T47D (cell line): ENCODE results near the gene RAB8A.
"Not testable (repeated sequence)": the region's sequence is repeated elsewhere in the genome, so short reads cannot be mapped to it uniquely, and the experiment has no call there.

Experiments used
- DNase-seq, 2 experiments: peaks; one replicate each; pipeline versions ENCODE4 v3.0.0 to v3.0.0-alpha.2; 2011 to 2012; ENCODE audit warnings: low read depth in 1 of 2, low spot score in 1 of 2
- JUND ChIP-seq: IDR thresholded peaks from 2 replicates; pipeline ENCODE4 v1.6.1; 2012; ENCODE audit warnings: low read depth
- in situ Hi-C: cut with HindIII; loops from 2 replicates; pipeline ENCODE4 v1.10.0; 2016; ENCODE audit warnings: low sequenced_read_pairs, low pct_unique_long_range_greater_than_20kb

RAB8A gene

GRCh38 chr19:16104722-16105121 lies 7.0 kb upstream of the RAB8A start:
- in situ Hi-C loops: no loop called here
- no peak for TF ChIP-seq JUND
- no peak for DNase-seq

GRCh38 chr19:16106121-16106520 lies 5.6 kb upstream of the RAB8A start:
- no peak for TF ChIP-seq JUND
- DNase-seq: no peak
- in situ Hi-C loops: no loop called here

GRCh38 chr19:16111909-16112752 lies 442 bp downstream of the RAB8A start:
- DNase-seq: no peak
- no peak for TF ChIP-seq JUND
- in situ Hi-C loops: no loop called here

- in situ Hi-C loops: no loop called here
- DNase-seq: no peak
- TF ChIP-seq JUND: no peak
These were observed 1.1 kb downstream of the RAB8A start for GRCh38 chr19:16112778-16113177.

DNA sequence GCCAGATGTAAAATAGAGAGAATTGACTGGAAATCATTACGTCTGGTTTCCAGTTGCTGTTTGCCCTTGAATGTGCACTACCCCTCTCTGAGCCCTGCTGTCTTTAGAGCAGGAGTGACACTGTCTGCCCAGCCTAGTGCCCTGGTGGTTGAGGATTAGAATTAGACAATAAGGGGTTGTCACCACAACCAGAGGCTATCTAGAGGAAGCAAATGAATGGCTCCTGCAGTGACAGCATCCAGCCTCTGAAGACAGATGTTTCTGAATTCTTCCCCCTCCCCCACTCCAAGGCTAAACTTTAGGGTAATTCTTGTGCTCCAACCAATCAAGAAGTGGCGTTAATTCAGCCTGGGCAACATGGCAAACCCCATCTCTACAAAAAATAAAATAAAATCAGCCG lies 2.0 kb downstream of the RAB8A start:
- in situ Hi-C loops: no loop called here
- no peak for DNase-seq
- no peak for TF ChIP-seq JUND

DNA sequence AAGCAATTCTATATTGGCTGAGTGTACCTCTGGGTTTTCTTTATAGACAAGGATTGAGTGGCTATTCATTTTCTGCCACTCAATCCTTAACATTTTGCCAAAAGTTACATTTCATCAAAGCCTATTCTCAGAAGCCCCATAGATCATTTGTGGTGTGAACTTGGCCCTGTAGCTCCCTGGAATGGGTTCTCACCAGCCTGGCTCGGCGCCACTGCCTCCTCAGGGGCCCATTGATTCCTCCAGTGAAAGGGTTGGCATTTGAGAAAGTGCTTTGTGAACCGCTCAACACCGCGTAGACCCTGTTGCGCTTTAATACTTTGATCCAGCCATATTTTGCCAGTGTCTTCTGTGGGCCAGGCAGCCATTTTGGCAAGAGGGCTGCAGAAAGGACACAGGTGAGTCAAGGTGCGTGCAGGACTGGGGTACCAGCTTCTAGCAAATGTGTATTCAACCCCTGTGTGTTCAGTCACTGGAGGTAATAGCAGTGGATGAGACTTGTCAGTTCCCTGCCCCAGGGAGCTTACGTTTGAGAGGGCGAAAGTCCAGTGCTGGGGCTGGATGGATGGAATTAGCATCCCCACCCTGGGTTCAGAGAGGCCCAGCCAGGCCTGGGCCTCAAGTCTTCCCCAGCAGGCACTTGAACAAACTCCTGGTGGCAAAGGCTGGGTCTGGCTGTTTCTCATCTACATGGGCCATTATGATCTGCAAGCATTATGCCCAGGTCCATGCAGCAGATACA lies 3.8 kb downstream of the RAB8A start:
- TF ChIP-seq JUND: no peak
- in situ Hi-C loops: no loop called here
- DNase-seq: no peak

DNA sequence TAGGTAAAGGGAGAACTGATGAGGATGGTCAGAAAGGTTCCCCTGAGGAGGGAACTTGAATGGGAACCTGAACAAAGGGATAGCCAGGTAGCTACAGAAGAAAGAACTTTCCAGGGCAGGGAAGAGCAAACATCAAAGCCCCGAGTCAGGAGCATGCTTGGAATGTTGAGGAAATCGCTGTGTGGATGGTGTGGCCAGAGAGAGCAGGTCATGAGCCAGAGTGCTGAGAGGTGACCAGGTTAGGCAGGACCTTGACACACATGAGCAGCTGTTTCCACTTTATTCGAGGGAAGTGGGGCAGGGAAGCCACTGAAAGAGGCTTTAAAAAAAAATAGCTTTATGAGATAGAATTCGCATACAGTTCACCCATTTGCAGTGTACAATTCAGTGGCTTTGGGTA lies 4.4 kb downstream of the RAB8A start:
- in situ Hi-C loops: no loop called here
- TF ChIP-seq JUND: no peak
- no peak for DNase-seq

DNA sequence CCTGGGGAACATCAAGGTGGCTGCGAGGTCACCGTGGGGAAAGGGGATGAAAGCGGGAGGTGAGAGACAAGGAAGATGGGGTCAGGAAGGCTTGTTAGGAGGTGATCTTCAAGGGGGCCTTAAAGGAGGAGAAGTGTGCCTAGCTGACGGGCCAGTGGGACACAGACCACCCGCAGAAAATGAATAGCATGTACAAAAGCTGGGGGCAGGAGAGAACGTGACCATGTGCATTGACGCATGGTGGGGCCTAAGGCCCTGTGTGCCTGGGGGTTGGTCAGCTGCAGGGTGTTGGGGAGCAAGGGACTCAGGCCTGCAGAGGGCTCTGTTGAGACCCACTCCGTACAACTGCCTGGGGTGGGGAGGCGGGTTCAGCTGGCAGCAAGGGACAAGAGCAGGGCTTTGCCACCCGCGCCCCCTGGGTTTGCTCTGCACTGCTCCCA lies 5.9 kb downstream of the RAB8A start:
- in situ Hi-C loops: no loop called here

DNA sequence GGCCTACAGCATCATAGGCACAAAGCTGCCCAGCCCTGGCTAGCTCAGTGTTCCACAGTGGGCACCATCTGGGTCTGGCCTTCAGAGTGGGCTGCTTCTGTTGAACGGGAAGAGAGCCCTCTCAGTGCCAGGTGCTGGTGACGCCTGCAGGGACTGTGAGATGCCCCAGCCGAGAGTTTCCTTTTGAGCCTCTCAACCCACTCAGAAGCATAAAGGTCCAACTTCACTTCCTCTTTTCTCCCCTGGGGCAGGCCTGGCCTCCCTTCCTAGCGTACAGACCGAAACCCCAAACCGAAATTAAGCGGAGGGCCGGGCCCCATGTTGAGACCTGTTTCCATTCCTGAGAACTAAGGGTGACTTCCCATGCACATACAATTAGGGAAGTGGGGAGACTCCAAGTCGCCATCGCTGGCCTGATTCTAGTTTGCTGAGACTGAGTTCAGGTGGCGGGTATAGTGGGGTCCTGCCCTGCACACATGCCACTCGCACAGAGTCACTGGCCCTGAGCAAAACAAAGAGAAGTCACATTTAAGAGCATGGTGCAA lies 6.9 kb downstream of the RAB8A start:
- no peak for DNase-seq
- TF ChIP-seq JUND: no peak

More for the DNA sequence above, 5.9 kb downstream of the RAB8A start:
- no peak for TF ChIP-seq JUND
- no peak for DNase-seq

DNA sequence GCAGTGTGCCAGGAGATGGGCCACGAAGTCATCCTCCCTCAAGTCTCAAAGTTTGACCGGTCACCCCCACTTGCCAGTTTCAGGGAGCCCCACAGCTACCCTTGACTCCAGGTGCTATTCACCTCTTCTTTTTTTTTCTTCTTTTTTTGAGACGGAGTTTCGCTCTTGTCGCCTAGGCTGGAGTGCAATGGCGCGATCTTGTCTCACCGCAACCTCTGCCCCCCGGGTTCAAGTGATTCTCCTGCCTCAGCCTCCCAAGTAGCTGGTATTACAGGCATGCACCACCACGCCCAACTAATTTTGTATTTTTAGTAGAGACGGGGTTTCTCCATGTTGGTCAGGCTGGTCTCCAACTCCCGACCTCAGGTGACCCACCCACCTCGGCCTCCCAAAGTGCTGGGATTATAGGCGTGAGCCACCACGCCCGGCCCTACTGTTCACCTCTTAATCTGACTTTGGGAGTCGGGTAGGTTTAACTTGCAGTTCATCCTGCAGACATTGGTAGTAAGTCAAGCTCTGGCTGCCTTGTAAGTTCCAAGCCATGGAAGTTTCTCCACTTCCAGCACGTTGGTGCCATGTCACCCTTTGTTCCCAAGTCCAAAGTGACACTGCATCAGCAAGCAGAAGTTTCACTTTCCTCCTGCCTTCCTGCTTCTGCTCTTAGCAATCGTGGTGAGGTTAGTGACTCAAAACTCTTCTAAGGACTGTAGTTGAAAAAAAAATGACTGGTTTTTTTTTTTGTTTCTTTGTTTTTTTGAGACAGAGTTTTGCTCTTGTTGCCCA lies 7.6 kb downstream of the RAB8A start:
- in situ Hi-C loops: not testable (repeated sequence)

More for the DNA sequence above, 6.9 kb downstream of the RAB8A start:
- in situ Hi-C loops: no loop called here

DNA sequence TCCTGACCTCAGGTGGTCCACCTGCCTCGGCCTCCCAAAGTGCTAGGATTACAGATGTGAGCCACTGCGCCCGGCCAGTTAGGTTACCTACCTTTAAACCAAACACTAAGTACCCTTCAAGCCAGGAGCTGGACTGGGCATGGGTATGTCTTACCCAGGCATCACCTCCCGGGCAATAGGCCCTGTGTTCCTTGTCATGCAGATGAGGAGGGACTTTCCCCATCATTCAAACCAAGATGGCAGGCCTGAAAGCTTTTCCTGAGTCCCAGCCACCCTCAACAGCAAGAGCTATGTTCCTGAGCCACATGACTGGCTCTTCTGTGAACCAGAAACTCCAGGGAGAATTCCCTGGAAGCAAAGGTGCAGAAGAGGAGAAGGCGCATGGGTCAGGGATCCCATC lies 9.5 kb downstream of the RAB8A start:
- no peak for TF ChIP-seq JUND
- in situ Hi-C loops: no loop called here
- DNase-seq: no peak

More for the DNA sequence above, 7.6 kb downstream of the RAB8A start:
- not testable (repeated sequence) for DNase-seq

DNA sequence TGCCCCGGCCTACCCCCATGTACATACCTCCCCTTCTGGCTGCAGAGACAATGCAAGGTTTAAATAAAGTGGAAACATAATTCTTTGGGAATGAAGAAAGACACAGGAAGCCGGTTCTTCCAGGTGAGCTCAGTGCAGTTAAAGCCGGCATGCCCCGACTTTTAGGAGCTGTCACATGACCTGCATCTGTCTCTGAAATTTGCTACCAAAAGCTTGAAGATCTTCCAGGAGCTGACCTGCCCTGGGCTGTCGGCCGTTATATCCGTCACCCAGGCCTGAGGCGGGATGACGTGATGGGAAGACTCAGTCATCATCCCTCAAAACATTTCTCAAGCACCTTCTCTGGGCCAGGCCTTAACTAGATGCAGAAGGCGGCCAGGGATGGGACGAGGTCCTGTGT lies 10.3 kb downstream of the RAB8A start:
- in situ Hi-C loops: no loop called here
- no peak for DNase-seq
- TF ChIP-seq JUND: no peak
